HG02981 (cell line): ENCODE data around the gene GRK1.
"Not testable (repeated sequence)": the region's sequence is repeated elsewhere in the genome, so short reads cannot be mapped to it uniquely, and the experiment has no call there.

Source experiments
- ATAC-seq: cut with Tn5 transposase; IDR thresholded peaks from one replicate; pipeline ENCODE4 v1.9.1; 2021; ENCODE audit warnings: mild to moderate bottlenecking, moderate library complexity; ENCODE audit not compliant: unreplicated experiment

GRK1 gene

GRCh38 chr13:113742000-113742441 is 75.0 kb downstream of the GRK1 start:
- no peak for ATAC-seq

GRCh38 chr13:113742445-113743120 is 75.6 kb downstream of the GRK1 start:
- no peak for ATAC-seq

DNA sequence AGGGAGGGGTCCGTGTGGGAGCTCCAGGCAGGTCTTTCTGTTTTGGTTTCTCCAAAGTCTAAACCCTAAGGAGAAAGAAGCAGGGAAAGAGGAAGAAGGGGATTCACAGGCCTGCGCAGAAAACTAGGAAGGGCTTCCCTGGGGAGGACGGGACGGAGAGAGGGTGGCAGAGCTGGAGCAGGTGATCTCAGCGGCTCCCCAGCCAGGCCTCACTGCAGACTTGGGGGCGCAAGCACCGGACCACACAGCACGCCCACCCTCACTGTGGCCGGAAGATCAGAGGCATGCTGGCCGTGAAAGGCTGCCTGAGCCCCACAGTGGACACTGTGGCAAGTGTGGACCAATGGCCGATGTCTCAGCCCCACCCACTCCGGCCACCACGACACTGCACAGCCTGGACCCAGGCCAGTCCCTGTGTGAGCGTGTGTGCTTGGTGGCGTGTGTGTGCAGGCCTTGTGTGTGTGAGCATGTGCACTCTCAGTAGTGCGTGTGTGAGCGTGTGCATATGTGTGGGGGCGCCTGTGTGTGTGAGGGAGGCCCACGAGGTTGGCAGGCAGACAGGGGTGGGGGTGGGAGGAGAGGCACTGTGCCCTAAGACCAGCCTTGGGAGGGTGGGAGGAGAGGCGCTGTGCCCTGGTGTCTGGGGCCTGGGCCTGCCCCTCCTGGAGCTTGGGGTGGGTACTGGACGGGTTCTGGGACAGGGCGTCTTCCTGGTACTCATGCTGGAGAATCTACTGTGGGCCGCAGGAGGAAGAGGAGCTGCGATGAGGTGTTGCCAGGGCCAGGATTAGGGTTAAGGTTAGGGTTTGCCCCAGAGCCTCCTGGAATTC is 76.6 kb downstream of the GRK1 start:
- no peak for ATAC-seq

- no peak for ATAC-seq
Measured at GRCh38 chr13:113744197-113745000, 77.4 kb downstream of the GRK1 start.

DNA sequence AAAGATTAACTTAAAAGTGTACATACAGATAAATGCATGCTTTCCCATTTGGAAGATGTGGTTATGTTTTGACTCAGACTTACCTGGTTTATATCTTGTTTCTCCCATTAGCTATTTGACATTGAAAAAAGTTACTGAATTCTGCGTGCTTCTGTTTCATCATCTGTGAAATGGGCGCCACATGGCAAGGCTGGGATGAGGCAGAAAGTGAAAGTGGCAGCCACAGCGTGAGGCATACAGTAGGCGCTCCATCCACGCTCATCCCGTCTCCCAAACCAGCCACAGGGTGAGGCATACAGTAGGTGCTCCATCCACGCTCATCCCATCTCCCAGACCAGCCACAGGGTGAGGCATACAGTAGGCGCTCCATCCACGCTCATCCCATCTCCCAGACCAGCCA is 78.0 kb downstream of the GRK1 start:
- no peak for ATAC-seq

GRCh38 chr13:113745500-113746142 is 78.6 kb downstream of the GRK1 start:
- not testable (repeated sequence) for ATAC-seq

DNA sequence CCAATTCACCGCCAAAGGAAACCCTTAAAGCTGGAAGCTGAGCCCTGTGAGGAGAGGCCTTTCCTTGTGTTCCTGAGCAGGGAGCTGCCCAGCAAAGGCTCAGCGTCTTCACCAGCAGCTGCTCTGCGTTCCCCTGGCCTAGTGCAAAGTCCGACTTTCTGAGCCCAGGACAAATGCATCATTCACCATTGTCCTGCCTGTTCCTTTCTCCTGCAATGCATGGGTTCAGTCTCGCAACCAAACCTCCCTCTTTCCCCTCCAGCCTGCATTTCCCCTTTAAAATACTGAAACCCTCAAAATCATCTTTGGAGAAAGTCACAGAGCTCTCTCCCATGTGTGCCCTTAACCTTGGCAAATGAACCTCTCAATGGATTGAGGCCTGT is 79.1 kb downstream of the GRK1 start:
- ATAC-seq = no peak

DNA sequence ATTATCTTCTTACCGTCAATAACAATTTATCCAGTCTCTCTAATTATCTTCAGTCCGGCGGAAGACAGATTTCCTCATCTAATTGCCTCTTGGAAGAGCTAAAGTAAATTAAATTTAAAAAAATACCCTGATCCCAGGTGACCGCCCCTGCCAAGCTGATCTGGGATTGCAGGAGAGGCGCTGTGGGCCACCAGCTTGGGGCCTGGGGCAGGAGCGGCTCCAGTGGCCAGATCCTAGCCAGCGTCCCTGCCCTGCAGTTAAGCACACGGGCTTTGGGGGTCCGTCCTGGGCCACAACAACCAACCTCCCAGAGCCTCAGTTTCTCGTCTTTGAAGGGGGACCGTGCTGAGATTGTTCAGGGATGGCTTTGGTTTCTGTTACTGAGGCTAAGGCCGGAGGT is 79.7 kb downstream of the GRK1 start:
- ATAC-seq = no peak

- ATAC-seq = no peak
Measured at GRCh38 chr13:113747291-113747833, 80.3 kb downstream of the GRK1 start.

GRCh38 chr13:113748101-113748861 is 81.3 kb downstream of the GRK1 start:
- ATAC-seq = no peak

- no peak for ATAC-seq
Measured at GRCh38 chr13:113748862-113749451, 81.9 kb downstream of the GRK1 start.

- no peak for ATAC-seq
Measured at GRCh38 chr13:113749507-113749906, 82.5 kb downstream of the GRK1 start.

GRCh38 chr13:113749967-113750366 is 82.9 kb downstream of the GRK1 start:
- ATAC-seq = no peak

DNA sequence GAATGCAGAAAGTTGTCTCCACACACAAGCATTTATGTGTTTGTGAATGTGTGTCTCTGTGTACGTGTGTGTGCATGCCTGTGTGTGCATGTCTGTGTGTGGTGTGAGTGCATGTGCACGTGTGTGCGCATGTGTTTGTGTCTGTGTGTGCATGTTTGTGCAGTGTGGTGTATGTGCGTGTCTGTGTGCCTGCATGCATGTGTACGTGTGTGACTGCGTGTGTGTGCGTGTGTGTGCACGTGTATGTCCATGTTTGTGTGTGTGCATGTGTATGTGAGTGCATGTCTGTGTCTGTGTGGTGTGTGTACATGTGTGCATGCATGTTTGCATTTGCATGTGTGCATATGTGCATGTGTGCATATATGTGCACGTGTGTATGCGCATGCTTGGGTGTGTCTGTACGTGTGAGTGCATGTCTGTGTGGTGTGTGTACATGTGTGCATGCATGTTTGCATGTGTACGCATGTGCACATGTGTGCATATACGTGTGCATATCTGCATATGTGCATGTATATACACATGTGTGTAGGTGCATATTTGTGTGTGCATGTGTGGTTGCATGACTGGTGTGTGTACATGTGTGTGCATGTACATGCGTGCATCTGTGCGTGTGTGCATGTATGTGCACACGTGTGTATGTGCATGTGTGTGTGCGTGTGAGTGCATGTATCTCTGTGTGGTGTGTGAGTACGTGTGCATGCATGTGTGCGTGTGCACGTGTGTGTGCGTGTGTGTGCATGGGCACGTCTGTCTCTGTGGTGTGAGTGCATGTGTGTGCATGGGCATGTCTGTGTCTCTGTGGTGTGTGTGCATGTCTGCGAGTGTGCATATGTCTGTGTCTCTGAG is 83.8 kb downstream of the GRK1 start:
- no peak for ATAC-seq

GRCh38 chr13:113751491-113751890 is 84.5 kb downstream of the GRK1 start:
- no peak for ATAC-seq

DNA sequence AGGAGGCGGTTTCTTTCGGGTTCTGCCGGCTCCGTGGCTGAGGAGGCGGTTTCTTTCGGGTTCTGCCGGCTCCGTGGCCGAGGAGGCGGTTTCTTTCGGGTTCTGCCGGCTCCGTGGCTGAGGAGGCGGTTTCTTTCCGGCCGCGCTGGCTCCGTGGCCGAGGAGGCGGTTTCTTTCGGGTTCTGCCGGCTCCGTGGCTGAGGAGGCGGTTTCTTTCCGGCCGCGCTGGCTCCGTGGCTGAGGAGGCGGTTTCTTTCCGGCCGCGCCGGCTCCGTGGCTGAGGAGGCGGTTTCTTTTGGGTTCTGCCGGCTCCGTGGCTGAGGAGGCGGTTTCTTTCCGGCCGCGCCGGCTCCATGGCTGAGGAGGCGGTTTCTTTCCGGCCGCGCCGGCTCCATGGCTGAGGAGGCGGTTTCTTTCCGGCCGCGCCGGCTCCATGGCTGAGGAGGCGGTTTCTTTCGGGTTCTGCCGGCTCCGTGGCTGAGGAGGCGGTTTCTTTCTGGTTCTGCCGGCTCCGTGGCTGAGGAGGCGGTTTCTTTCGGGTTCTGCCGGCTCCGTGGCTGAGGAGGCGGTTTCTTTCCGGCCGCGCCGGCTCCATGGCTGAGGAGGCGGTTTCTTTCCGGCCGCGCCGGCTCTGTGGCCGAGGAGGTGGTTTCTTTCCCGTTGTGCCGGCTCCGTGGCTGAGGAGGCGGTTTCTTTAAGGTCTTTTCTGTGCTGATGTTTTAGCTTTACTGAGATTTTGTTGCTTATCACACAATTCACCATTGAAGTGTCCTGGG is 85.4 kb downstream of the GRK1 start:
- not testable (repeated sequence) for ATAC-seq

GRCh38 chr13:113753171-113753570 is 86.2 kb downstream of the GRK1 start:
- no peak for ATAC-seq

DNA sequence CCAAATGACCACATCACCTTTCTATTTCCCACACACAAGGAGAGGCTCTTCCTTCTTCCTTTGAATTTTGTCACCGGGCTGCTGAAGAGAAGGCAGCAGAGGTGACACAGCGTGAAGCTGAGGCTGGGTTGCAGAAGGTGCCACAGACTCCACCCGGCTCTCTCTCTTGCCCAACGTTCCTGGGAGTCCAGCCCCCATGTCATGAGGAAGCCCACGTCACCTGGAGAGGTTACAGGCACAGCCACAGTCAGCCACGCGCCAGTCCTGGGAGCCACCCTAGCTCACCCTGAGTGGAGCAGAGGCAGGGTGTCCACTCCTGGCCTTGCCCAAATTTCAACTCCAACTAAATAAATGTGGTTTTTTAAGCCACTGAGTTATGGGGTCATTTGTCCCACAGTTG is 87.2 kb downstream of the GRK1 start:
- ATAC-seq = no peak
